Astrocyte of the spinal cord (primary cell): ENCODE measurements around the gene ING2.
"Not testable (repeated sequence)": the region's sequence is repeated elsewhere in the genome, so short reads cannot be mapped to it uniquely, and the experiment has no call there.

Source experiments
- DNase-seq: peaks from one replicate; pipeline ENCODE4 v3.0.0; 2011; ENCODE audit warnings: low read depth, low spot score
- H3K4me3 ChIP-seq: 2 replicates; pipeline ENCODE4 v1.5.1; 2011; ENCODE audit warnings: low read depth, mild to moderate bottlenecking, low read length, moderate library complexity
- in situ Hi-C: cut with HindIII; loops from 2 replicates; pipeline ENCODE4 v1.10.0; 2017; ENCODE audit warnings: low sequenced_read_pairs
- TF ChIP-seq, protein P1 (sequence below): IDR thresholded peaks from 2 replicates; pipeline ENCODE4 v1.5.1; 2012; ENCODE audit warnings: low read depth, mild to moderate bottlenecking, low read length, inconsistent platforms

The ING2 gene

DNA sequence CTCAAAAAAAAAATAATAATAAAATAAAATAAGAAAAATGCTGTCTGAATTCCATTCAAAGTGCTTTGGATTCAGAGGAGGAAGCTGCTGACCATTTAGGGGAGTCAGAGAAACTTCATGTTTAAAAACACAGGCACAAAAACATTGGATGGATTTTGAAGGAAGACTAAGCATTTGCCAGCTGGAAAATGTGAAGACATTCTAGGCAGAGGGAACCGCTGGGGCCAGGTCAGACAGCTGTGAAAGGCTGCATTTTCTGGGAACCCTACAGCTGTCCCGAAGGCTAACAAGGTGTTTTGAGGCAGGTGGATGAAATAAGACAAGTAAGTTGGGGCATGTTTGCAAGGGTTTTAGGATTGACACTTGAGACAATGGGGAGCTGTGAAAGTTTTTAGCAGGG lies 38.6 kb downstream of the ING2 start:
- in situ Hi-C loops = no loop called here
- H3K4me3 ChIP-seq = no peak overlapping the region
- TF ChIP-seq, protein P1, sequence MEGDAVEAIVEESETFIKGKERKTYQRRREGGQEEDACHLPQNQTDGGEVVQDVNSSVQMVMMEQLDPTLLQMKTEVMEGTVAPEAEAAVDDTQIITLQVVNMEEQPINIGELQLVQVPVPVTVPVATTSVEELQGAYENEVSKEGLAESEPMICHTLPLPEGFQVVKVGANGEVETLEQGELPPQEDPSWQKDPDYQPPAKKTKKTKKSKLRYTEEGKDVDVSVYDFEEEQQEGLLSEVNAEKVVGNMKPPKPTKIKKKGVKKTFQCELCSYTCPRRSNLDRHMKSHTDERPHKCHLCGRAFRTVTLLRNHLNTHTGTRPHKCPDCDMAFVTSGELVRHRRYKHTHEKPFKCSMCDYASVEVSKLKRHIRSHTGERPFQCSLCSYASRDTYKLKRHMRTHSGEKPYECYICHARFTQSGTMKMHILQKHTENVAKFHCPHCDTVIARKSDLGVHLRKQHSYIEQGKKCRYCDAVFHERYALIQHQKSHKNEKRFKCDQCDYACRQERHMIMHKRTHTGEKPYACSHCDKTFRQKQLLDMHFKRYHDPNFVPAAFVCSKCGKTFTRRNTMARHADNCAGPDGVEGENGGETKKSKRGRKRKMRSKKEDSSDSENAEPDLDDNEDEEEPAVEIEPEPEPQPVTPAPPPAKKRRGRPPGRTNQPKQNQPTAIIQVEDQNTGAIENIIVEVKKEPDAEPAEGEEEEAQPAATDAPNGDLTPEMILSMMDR = no peak
- no peak for DNase-seq

- DNase-seq = no peak
- TF ChIP-seq, protein P1 = no peak
- in situ Hi-C loops = no loop called here
- H3K4me3 ChIP-seq = no peak overlapping the region
These were observed 39.3 kb downstream of the ING2 start for GRCh38 chr4:183544109-183544508.

GRCh38 chr4:183546376-183546775 lies 41.5 kb downstream of the ING2 start:
- TF ChIP-seq, protein P1 = no peak
- no peak overlapping the region for H3K4me3 ChIP-seq
- no peak for DNase-seq
- in situ Hi-C loops = no loop called here

DNA sequence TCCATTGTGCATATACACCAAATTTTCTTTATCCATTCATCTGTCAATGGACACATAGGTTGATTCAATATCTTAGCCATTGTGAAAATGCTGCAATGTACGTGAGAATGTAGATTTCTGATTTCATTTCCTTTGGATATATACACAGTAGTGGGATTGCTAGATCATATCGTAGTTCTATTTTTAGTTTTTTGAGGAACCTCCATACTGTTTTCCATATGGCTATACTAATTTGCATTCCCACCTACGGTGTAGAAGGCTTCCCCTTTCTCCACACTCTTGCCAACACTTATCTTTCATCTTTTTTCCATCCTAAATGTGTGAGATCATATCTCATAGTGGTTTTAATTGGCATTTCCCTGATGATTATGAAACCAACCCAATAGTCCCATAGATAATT lies 43.4 kb downstream of the ING2 start:
- H3K4me3 ChIP-seq = no peak overlapping the region
- in situ Hi-C loops = no loop called here
- DNase-seq = no peak
- TF ChIP-seq, protein P1 = no peak

- H3K4me3 ChIP-seq = no peak overlapping the region
- in situ Hi-C loops = no loop called here
- TF ChIP-seq, protein P1 = no peak
- no peak for DNase-seq
These were observed 45.7 kb downstream of the ING2 start for GRCh38 chr4:183550345-183551093.

GRCh38 chr4:183552274-183553146 lies 47.7 kb downstream of the ING2 start:
- in situ Hi-C loops = no loop called here
- H3K4me3 ChIP-seq = no peak overlapping the region
- TF ChIP-seq, protein P1 = no peak
- no peak for DNase-seq

GRCh38 chr4:183553147-183553478 lies 48.3 kb downstream of the ING2 start:
- in situ Hi-C loops, H3K4me3 ChIP-seq, DNase-seq: not testable (repeated sequence)
